ENCODE results near the gene ADCY3. TPM values are rescaled to one million over a fixed set of nuclear protein-coding genes. Genes with fewer than 3 reads are reported as not detected.

ADCY3 gene
- total and polyA plus RNA-seq, 10 of the 15 experiments (the other 5 are each of a cell fraction or from before 2014, with no cell fraction given): 2.8 to 102 (median 50.4) TPM

DNA sequence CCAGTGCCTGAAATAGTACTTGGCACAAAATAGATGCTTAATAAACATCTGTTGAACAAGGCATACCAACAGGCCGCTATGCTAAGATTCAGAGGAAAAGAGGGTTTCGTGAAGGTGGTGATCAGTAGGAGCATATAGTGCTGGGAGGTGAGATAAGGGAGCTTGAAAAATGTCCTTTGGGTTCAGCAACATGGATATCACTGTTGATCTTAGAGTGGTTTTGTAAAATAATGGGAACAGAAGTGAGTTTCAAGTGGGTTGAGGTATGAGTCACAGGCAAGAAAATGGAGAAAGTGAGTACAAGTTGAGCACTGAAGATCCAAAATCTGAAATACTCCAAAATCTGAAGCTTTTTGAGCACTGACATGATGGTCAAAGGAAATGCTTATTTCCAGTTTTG is 122.4 kb downstream of the ADCY3 start:
- ChIA-PET CTCF (interaction anchor here (1.0 to 2.0 kb wide), 3 partner anchors 28 to 375 kb away, joined by 3 to 6 read pairs (median 5); no protein-coding TSS in a partner anchor), RAD21 (ENCODE audit: unreplicated experiment) (interaction anchor here (0.9 kb wide), 1 partner anchor 375 kb away, joined by 4 read pairs; no protein-coding TSS in a partner anchor), POLR2A (no interaction called here), SMC1A (ENCODE audit: uncharacterized antibody, unreplicated experiment) (interaction anchor here (0.8 to 1.2 kb wide), 2 partner anchors 8 to 13 kb away, joined by 3 read pairs; no protein-coding TSS in a partner anchor)
- no peak for FAIRE-seq
- H3K27ac ChIP-seq (ENCODE audit: control insufficient read depth, insufficient read depth): no peak overlapping the region
- no peak for DNase-seq (ENCODE audit: low read depth, low spot score)
- peaks cover 50% of the 10 kb centered on the region for H3K79me2 ChIP-seq (ENCODE audit: control insufficient read depth, insufficient read depth, low read length)
- H4K20me1 ChIP-seq (ENCODE audit: control insufficient read depth, insufficient read depth): no peaks in the 10 kb centered on the region
- no peaks in the 10 kb centered on the region for H3K27me3 ChIP-seq (replicated peaks in 1 of 2; ENCODE audit: control insufficient read depth in 2 of 2, insufficient read depth in 2 of 2, low read length in 1 of 2)
- H3K36me3 ChIP-seq (ENCODE audit: control insufficient read depth in 2 of 2, insufficient read depth in 2 of 2, low read length in 1 of 2): peaks cover 4 to 8% of the 10 kb centered on the region in 2 experiments
- H3K4me2 ChIP-seq (ENCODE audit: control insufficient read depth, insufficient read depth): no peak overlapping the region
- intact Hi-C loops (cut with micrococcal nuclease; ENCODE audit: unreplicated experiment) (loop anchor here (10.0 kb wide), 1 partner anchor 303 kb away; the partner anchor contains the start of gene NCOA1), in situ Hi-C loops (cut with MboI) (no loop called here)
- no peak for ATAC-seq
- no peak overlapping the region for H3K4me3 ChIP-seq
- peaks cover 4% of the 10 kb centered on the region; the same call in 1 of the 3 replicates for H3K9me3 ChIP-seq (replicated peaks; ENCODE audit: control insufficient read depth, insufficient read depth, low read length)
- no peaks in the 10 kb centered on the region for H3K4me1 ChIP-seq (ENCODE audit: control insufficient read depth, insufficient read depth, low read length)
- 98% methylated on average over 2 of the region's 2 CpGs for whole genome bisulfite sequencing (ENCODE audit: insufficient coverage, insufficient replicate concordance, low lambda C conversion rate, missing lambda C conversion rate)
- no TSS peak for BruUV-seq (replicated peaks)
- H3K9ac ChIP-seq (ENCODE audit: control insufficient read depth, insufficient read depth, low read length): no peak overlapping the region
- TF ChIP-seq EED (IDR thresholded peaks at IDR 0.05; ENCODE audit: low read depth) (no peak), ZNF274 (IDR thresholded peaks at IDR 0.05; ENCODE audit: insufficient read depth, insufficient read length) (no peak), KDM1A (IDR thresholded peaks at IDR 0.05; ENCODE audit: borderline replicate concordance) (no peak), ZNF384 (IDR thresholded peaks at IDR 0.05; ENCODE audit: borderline replicate concordance, low read depth, low read length) (no peak), ZZZ3 (IDR thresholded peaks at IDR 0.05; ENCODE audit: control insufficient read depth, insufficient read length, low read depth) (no peak), GATAD2B (conservative IDR thresholded peaks at IDR 0.05; ENCODE audit: low read depth) (no peak), HCFC1 (IDR thresholded peaks at IDR 0.05; ENCODE audit: low read length) (no peak), HDAC2 (IDR thresholded peaks at IDR 0.05) (no peak), EZH2 (IDR thresholded peaks at IDR 0.05; ENCODE audit: borderline replicate concordance, control insufficient read depth, low read depth, low read length) (no peak), BRCA1 (IDR thresholded peaks at IDR 0.05; ENCODE audit: low read depth, low read length) (no peak), SREBF2 (IDR thresholded peaks at IDR 0.05; ENCODE audit: low read length) (no peak)
- TF ChIP-seq, protein P1, sequence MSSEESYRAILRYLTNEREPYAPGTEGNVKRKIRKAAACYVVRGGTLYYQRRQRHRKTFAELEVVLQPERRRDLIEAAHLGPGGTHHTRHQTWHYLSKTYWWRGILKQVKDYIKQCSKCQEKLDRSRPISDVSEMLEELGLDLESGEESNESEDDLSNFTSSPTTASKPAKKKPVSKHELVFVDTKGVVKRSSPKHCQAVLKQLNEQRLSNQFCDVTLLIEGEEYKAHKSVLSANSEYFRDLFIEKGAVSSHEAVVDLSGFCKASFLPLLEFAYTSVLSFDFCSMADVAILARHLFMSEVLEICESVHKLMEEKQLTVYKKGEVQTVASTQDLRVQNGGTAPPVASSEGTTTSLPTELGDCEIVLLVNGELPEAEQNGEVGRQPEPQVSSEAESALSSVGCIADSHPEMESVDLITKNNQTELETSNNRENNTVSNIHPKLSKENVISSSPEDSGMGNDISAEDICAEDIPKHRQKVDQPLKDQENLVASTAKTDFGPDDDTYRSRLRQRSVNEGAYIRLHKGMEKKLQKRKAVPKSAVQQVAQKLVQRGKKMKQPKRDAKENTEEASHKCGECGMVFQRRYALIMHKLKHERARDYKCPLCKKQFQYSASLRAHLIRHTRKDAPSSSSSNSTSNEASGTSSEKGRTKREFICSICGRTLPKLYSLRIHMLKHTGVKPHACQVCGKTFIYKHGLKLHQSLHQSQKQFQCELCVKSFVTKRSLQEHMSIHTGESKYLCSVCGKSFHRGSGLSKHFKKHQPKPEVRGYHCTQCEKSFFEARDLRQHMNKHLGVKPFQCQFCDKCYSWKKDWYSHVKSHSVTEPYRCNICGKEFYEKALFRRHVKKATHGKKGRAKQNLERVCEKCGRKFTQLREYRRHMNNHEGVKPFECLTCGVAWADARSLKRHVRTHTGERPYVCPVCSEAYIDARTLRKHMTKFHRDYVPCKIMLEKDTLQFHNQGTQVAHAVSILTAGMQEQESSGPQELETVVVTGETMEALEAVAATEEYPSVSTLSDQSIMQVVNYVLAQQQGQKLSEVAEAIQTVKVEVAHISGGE (CRISPR knock-in tag; IDR thresholded peaks at IDR 0.05): no peak
- H2AFZ ChIP-seq (ENCODE audit: control insufficient read depth, low read depth, low read length): no peak overlapping the region
